Stimulated activated CD8-positive, alpha-beta memory T cell treated with anti-CD3 and anti-CD28 coated beads, Interleukin-4, amount 100 ng/mL, for 4 hours (primary cell): Measurements from ENCODE around the gene NGEF.
"Not testable (repeated sequence)": the region's sequence is repeated elsewhere in the genome, so short reads cannot be mapped to it uniquely, and the experiment has no call there.

Experiments used
- DNase-seq, 2 donors: peaks; one replicate each; pipeline ENCODE4 v3.0.0-alpha.2; 2020; ENCODE audit warnings: low read depth in 2 of 2, low spot score in 1 of 2

NGEF gene

GRCh38 chr2:233013027-233013461 lies at the start of gene NGEF:
NGEF (minus strand) TSS chr2:233013256; CDS start chr2:232974890, 38,366 bp downstream.
- no peak for DNase-seq

- DNase-seq, result no peak
Observed at GRCh38 chr2:233062451-233062850, 49.4 kb upstream of the NGEF start.

- DNase-seq, result no peak
Observed at GRCh38 chr2:233061591-233062450, 48.8 kb upstream of the NGEF start.

GRCh38 chr2:233060980-233061590 lies 48.0 kb upstream of the NGEF start:
- no peak for DNase-seq

GRCh38 chr2:233060501-233060979 lies 47.5 kb upstream of the NGEF start:
- DNase-seq, result no peak

- peak; percentile 38 to 48 for DNase-seq
Observed at GRCh38 chr2:233059797-233060500, 46.9 kb upstream of the NGEF start, which contains the start of gene INPP5D. INPP5D (plus strand) TSS chr2:233060342; CDS start chr2:233060479, 137 bp downstream.

GRCh38 chr2:233059547-233059796 lies 46.4 kb upstream of the NGEF start:
- no peak for DNase-seq

- no peak for DNase-seq
Observed at GRCh38 chr2:233058717-233059546, 45.9 kb upstream of the NGEF start.

GRCh38 chr2:233056961-233057605 lies 44.0 kb upstream of the NGEF start:
- DNase-seq, result no peak

- no peak for DNase-seq
Observed at GRCh38 chr2:233055362-233055761, 42.3 kb upstream of the NGEF start.

- peak in 1 of 2 donors; percentile 67 for DNase-seq
Observed at GRCh38 chr2:233053928-233054784, 41.1 kb upstream of the NGEF start.

- DNase-seq, result not testable (repeated sequence)
Observed at GRCh38 chr2:233052517-233052916, 39.5 kb upstream of the NGEF start.

GRCh38 chr2:233051241-233052149 lies 38.4 kb upstream of the NGEF start:
- no peak for DNase-seq

- DNase-seq, result no peak
Observed at GRCh38 chr2:233049194-233049761, 36.2 kb upstream of the NGEF start.

GRCh38 chr2:233048569-233049193 lies 35.6 kb upstream of the NGEF start:
- no peak for DNase-seq

- DNase-seq, result no peak
Observed at GRCh38 chr2:233047667-233048066, 34.6 kb upstream of the NGEF start.

GRCh38 chr2:233047206-233047605 lies 34.1 kb upstream of the NGEF start:
- no peak for DNase-seq
